Right cardiac atrium (tissue), 5 donors: ENCODE measurements around the gene SHISA9. TPM values are rescaled to one million over a fixed set of nuclear protein-coding genes. Genes with fewer than 3 reads are reported as not detected.

Experiments used
- ATAC-seq, 2 donors: fragments of 200-7000 bp; cut with Tn5 transposase; one replicate each; pipeline versions ENCODE4 v1.8.0 to v1.9.1; 2020; ENCODE audit warnings: moderate library complexity in 2 of 2, mild to moderate bottlenecking in 1 of 2
- DNase-seq, 3 donors: peaks; one replicate each; pipeline ENCODE4 v3.0.0-alpha.2; 2020
- H3K27ac ChIP-seq: one replicate; pipeline ENCODE4 v1.5.1; 2013; ENCODE audit warnings: mild to moderate bottlenecking, low read length, control low read depth, moderate library complexity
- H3K27me3 ChIP-seq: one replicate; pipeline ENCODE4 v1.6.1; 2013; ENCODE audit not compliant: control insufficient read depth, insufficient read depth
- H3K4me1 ChIP-seq: one replicate; pipeline ENCODE4 v1.6.1; 2013; ENCODE audit warnings: low read length; ENCODE audit not compliant: control insufficient read depth, insufficient read depth
- H3K4me3 ChIP-seq: one replicate; pipeline ENCODE4 v1.5.1; 2013; ENCODE audit warnings: low read length, control low read depth
- H3K9me3 ChIP-seq: one replicate; pipeline ENCODE4 v1.6.1; 2013; ENCODE audit warnings: low read length; ENCODE audit not compliant: control insufficient read depth
- WGBS: extraction: QIAGEN DNeasy Blood & Tissue Kit; methylation state at CpG from one replicate; pipeline ENCODE4 v1.1.7; 2013; 5-methylcytosine and 5-hydroxymethylcytosine counted together
- intact Hi-C, 4 donors: fragments of 100-400 bp; cut with DNase I; formaldehyde crosslinking; loops; one replicate each; pipeline versions ENCODE4 v1.11.0 to v1.14.0; 2022 to 2023
- polyA plus RNA-seq: library from polyadenylated mRNA; stranded (reverse); fragments of 200-250 nt; gene quantifications from one replicate; pipeline ENCODE4 v1.2.3, GENCODE V29; 2013
- total RNA-seq, 4 donors: library from RNA; stranded (reverse); fragmentation: NEBNext Ultra II Directional; extraction: Animal tissue kit (Norgen Biotek cat#: 25700); gene quantifications; one replicate each; pipeline ENCODE4 v1.2.1, GENCODE V29; 2021
- donor health status: healthy with polysubstance abuse.
- donor health status: DM: no; HTN: yes; CAD: no.
- donor health status: DM: no; HTN: no; CAD: no.
- donor health status: DM: no; HTN: yes; CAD: no; lungs with severe emphysema.
- donor health status: DM: yes; HTN: yes; CAD: no.

The SHISA9 gene
- total and polyA plus RNA-seq, 5 donors = 0.28 to 1.8 (median 0.47) TPM

- DNase-seq (no peak), ATAC-seq (no peak)
- no peak overlapping the region for H3K4me3 ChIP-seq
- H3K27me3 ChIP-seq = no peaks in the 10 kb centered on the region
- 75% methylated on average over 7 of the region's 7 CpGs for WGBS
- no peaks in the 10 kb centered on the region for H3K4me1 ChIP-seq
- H3K9me3 ChIP-seq = no peaks in the 10 kb centered on the region
- no peak overlapping the region for H3K27ac ChIP-seq
- intact Hi-C loops = no loop called here
Measured at GRCh38 chr16:13021996-13022395, 120.6 kb downstream of the SHISA9 start.

DNA sequence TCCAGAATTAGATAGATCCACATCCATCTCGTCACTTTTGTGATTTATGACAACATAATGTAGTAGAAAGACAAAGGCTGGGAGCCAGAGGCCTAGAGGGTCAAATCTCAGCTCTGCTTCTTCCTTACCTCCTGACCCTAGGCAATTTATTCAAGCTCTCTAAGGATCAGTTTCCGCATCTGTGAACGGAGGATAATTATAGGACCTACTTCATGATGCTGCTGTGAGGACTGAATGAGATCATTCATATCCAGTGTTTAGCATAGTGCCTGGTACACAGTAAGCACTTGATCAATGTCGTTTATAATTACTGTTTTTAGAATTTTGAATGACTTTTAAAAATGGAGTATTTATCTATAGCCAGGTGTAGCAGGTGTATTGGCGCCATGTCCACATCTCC is 128.4 kb downstream of the SHISA9 start:
- intact Hi-C loops = no loop called here
- H3K4me1 ChIP-seq = no peaks in the 10 kb centered on the region
- H3K27me3 ChIP-seq = no peaks in the 10 kb centered on the region
- H3K27ac ChIP-seq = no peak overlapping the region
- 67% methylated on average over 5 of the region's 5 CpGs for WGBS
- DNase-seq = no peak
- no peak overlapping the region for H3K4me3 ChIP-seq
- H3K9me3 ChIP-seq = no peaks in the 10 kb centered on the region
- ATAC-seq = no peak

- no peak overlapping the region for H3K27ac ChIP-seq
- H3K9me3 ChIP-seq = no peaks in the 10 kb centered on the region
- no peak overlapping the region for H3K4me3 ChIP-seq
- WGBS = 48% methylated on average over 6 of the region's 6 CpGs
- ATAC-seq = no peak
- H3K27me3 ChIP-seq = no peaks in the 10 kb centered on the region
- DNase-seq = no peak
- intact Hi-C loops = no loop called here
- no peaks in the 10 kb centered on the region for H3K4me1 ChIP-seq
Measured at GRCh38 chr16:13030769-13031168, 129.4 kb downstream of the SHISA9 start.

GRCh38 chr16:13032911-13033310 is 131.5 kb downstream of the SHISA9 start:
- intact Hi-C loops = no loop called here
- Histone ChIP-seq H3K4me3 (no peak overlapping the region), H3K27me3 (no peaks in the 10 kb centered on the region), H3K9me3 (no peaks in the 10 kb centered on the region), H3K4me1 (no peaks in the 10 kb centered on the region), H3K27ac (no peak overlapping the region)
- whole genome bisulfite sequencing = 86% methylated on average over 5 of the region's 5 CpGs
- no peak for ATAC-seq
- no peak for DNase-seq

DNA sequence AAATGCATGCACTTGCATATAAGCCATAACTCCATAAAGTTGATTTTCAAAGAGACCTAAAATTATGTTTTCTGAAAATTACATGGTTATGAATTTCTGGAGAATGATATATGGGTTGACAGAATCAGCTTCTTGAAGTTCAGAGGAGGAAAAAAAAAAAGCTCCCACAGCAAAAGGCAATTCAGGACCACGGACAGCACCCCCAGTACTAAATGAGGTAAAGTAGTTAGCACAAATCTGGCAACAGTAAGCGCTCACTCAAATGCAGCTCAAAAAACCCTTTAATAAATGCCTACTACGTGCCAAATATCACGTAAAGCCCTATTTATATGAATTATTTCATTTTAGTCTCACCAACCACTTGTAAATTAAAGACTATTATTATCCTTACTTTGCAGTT is 135.2 kb downstream of the SHISA9 start:
- intact Hi-C loops = no loop called here
- Histone ChIP-seq H3K27ac (no peak overlapping the region), H3K4me3 (no peak overlapping the region), H3K9me3 (no peaks in the 10 kb centered on the region), H3K4me1 (no peaks in the 10 kb centered on the region), H3K27me3 (no peaks in the 10 kb centered on the region)
- ATAC-seq (no peak), DNase-seq (peak in 2 of 3 donors; percentile 16 to 67)
- 10% methylated on average over 4 of the region's 4 CpGs for WGBS

- intact Hi-C loops = no loop called here
- no peaks in the 10 kb centered on the region for H3K27me3 ChIP-seq
- H3K27ac ChIP-seq = no peak overlapping the region
- no peaks in the 10 kb centered on the region for H3K9me3 ChIP-seq
- ATAC-seq (no peak), DNase-seq (no peak)
- H3K4me1 ChIP-seq = no peaks in the 10 kb centered on the region
- H3K4me3 ChIP-seq = no peak overlapping the region
- WGBS = 61% methylated on average over 3 of the region's 3 CpGs
Measured at GRCh38 chr16:13038591-13038990, 137.2 kb downstream of the SHISA9 start.

DNA sequence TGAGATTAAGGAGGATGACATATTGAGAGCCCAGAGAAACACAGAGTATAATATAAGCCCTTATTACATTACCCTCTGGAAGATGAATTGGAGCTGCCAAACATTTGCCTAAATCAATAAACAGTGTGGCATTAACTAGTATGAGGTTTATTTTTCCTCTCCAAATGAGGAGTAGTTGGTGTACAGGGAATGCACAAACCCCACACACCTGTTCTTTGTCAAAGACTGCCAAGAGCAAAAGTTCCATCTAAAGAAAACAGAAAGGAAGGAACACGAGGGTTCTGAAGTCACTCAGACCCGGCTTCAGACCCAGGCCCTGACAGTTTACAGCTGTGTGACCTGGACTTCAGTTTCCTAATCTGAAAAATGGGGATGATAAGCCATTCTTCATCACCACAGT is 138.1 kb downstream of the SHISA9 start:
- no peak overlapping the region for H3K4me3 ChIP-seq
- H3K27me3 ChIP-seq = no peaks in the 10 kb centered on the region
- no peaks in the 10 kb centered on the region for H3K9me3 ChIP-seq
- DNase-seq (no peak), ATAC-seq (no peak)
- intact Hi-C loops = no loop called here
- H3K4me1 ChIP-seq = no peaks in the 10 kb centered on the region
- no peak overlapping the region for H3K27ac ChIP-seq
- 29% methylated on average over 2 of the region's 2 CpGs for WGBS

GRCh38 chr16:13041180-13041579 is 139.8 kb downstream of the SHISA9 start:
- Histone ChIP-seq H3K4me3 (no peak overlapping the region), H3K27ac (no peak overlapping the region), H3K9me3 (no peaks in the 10 kb centered on the region), H3K27me3 (no peaks in the 10 kb centered on the region), H3K4me1 (no peaks in the 10 kb centered on the region)
- ATAC-seq (no peak), DNase-seq (no peak)
- WGBS = 52% methylated on average over 1 of the region's 1 CpG
- intact Hi-C loops = no loop called here

DNA sequence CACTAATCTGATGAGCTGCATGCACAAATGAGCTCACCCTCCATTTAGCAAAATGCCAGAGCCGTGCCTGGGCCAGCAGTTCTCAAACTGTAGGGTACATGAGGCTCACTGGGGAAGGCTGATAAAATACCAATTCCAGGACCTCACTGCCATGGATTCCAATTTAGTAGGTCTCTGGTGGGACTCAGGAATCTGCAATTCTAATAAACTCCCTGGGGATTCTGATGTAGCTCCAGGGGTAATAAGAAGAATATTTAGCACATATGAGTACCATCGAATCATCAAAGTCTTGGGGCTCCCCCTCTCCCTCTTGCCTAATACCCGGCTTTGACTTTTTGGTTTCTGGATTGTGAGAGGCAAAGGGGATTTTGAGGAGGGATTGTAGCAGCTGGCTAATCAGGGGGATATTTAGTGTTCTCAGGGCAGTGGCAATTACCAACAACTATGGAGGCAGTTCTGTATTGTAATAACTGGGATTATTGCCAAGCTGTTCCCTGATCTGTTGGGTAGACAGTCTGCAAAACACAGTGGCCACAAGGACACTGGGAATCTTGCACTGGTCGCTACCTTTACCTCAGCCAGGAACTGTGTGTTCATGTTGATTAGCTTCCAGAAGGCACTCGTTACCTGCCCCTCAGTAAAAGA is 140.4 kb downstream of the SHISA9 start:
- no peaks in the 10 kb centered on the region for H3K27me3 ChIP-seq
- DNase-seq (no peak), ATAC-seq (no peak)
- H3K27ac ChIP-seq = no peak overlapping the region
- WGBS = 55% methylated on average over 5 of the region's 5 CpGs
- H3K4me1 ChIP-seq = no peaks in the 10 kb centered on the region
- intact Hi-C loops = no loop called here
- no peaks in the 10 kb centered on the region for H3K9me3 ChIP-seq
- no peak overlapping the region for H3K4me3 ChIP-seq

- DNase-seq (no peak), ATAC-seq (no peak)
- Histone ChIP-seq H3K27ac (no peak overlapping the region), H3K27me3 (no peaks in the 10 kb centered on the region), H3K9me3 (no peaks in the 10 kb centered on the region), H3K4me1 (no peaks in the 10 kb centered on the region), H3K4me3 (no peak overlapping the region)
- intact Hi-C loops = no loop called here
Measured at GRCh38 chr16:13042291-13042685, 140.9 kb downstream of the SHISA9 start.

DNA sequence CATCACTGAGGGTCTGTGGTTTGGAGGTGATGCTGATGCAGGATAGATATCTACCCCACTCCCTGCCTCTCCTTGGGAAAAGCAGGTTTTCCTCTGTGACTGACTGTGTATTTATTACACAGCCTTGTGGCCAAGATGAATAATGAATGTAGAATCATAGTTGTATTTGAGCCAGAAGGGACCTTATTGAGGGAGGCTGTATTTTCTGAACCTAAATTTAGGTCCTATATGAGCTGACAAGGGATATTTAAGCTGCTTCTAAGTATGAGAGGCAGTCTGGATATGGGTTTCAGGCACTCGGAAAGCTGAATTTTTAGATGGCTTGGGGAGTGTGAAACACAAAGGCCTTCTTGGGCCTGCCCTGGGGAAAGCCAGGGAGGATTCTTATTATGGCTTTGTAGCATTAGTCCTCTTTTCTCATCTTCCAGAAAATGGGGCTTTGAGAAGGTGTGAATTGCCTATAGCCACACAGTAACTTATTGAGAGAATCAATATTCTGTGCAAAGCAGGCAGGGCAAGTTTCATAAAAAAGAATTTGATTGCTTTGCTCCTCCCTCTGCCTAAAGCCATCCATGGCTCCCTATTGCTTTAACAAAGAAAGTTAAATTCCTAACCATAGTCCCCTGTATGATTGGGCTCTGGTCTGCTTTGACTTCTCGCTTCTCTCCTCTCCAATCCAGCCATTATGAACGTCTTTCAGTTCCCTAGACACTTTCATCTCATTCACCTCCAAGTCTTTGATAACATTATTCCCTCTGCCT is 144.8 kb downstream of the SHISA9 start:
- peaks cover 2% of the 10 kb centered on the region for H3K9me3 ChIP-seq
- H3K27ac ChIP-seq = no peak overlapping the region
- 67% methylated on average over 3 of the region's 3 CpGs for WGBS
- H3K27me3 ChIP-seq = no peaks in the 10 kb centered on the region
- no peak overlapping the region for H3K4me3 ChIP-seq
- intact Hi-C loops = no loop called here
- ATAC-seq (no peak), DNase-seq (no peak)
- H3K4me1 ChIP-seq = no peaks in the 10 kb centered on the region
